ENCODE measurements around the gene OPTC.

DNA sequence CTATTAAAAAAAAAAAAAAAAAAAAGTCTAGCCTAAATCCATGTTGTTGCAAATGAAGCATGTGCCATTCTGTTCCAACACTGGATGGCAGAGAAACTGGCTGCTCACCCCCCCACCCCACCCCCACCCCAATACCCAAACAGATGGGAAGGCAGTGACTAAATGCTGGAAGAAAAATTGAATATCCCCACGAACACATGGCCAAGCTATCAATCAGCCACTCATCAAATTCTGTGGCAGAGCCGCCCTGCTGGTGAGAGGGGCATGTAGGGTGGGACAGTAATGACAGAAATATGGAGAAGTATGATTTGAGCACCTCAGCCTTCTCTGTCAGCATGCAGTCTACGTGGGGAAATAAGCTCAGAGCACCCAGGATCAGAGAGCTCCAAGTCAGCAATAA, 34.1 kb downstream of the OPTC start:
- TF ChIP-seq POLR2A (IDR thresholded peaks at IDR 0.05; ENCODE audit: low read depth, low read length) (no peak), TAF1 (IDR thresholded peaks at IDR 0.05; ENCODE audit: low read depth, low read length) (no peak), POLR2AphosphoS5 (IDR thresholded peaks at IDR 0.05; ENCODE audit: low read depth, low read length) (no peak), SPI1 (IDR thresholded peaks at IDR 0.05; ENCODE audit: low read depth, low read length) (no peak)

Measured in GM12891 (cell line).